RKO (cell line): ENCODE data around the gene IAPP.
"Not testable (repeated sequence)": the region's sequence is repeated elsewhere in the genome, so short reads cannot be mapped to it uniquely, and the experiment has no call there.

Experiments
- DNase-seq: peaks from one replicate; pipeline ENCODE4 v3.0.0-alpha.2; 2016; ENCODE audit warnings: low spot score

Gene IAPP

GRCh38 chr12:21372602-21373001, at the start of gene IAPP:
Gene IAPP (plus strand): TSS chr12:21372902. CDS start chr12:21373352, 450 bp downstream.
- no peak for DNase-seq

- DNase-seq = no peak
Measured at GRCh38 chr12:21323736-21324135, 49.0 kb upstream of the IAPP start.

GRCh38 chr12:21324551-21324950, 48.2 kb upstream of the IAPP start:
- DNase-seq = no peak

- DNase-seq = no peak
Measured at GRCh38 chr12:21328578-21328977, 44.1 kb upstream of the IAPP start.

- peak; percentile 34 for DNase-seq
Measured at GRCh38 chr12:21330682-21331253, 41.9 kb upstream of the IAPP start.

- no peak for DNase-seq
Measured at GRCh38 chr12:21334771-21335325, 37.9 kb upstream of the IAPP start, which contains the start of gene SLCO1A2. Gene SLCO1A2 (minus strand): TSS chr12:21334917. CDS start chr12:21334647, 270 bp downstream.

GRCh38 chr12:21336656-21337055, 36.0 kb upstream of the IAPP start:
- no peak for DNase-seq

- DNase-seq = no peak
Measured at GRCh38 chr12:21337453-21337852, 35.2 kb upstream of the IAPP start.

GRCh38 chr12:21337959-21338744, 34.5 kb upstream of the IAPP start:
- DNase-seq = no peak

- no peak for DNase-seq
Measured at GRCh38 chr12:21339921-21340320, 32.8 kb upstream of the IAPP start.

- DNase-seq = no peak
Measured at GRCh38 chr12:21340403-21340802, 32.3 kb upstream of the IAPP start.

GRCh38 chr12:21341769-21342168, 30.9 kb upstream of the IAPP start:
- DNase-seq = no peak

- DNase-seq = no peak
Measured at GRCh38 chr12:21343636-21344035, 29.1 kb upstream of the IAPP start.

- DNase-seq = no peak
Measured at GRCh38 chr12:21346542-21347205, 26.0 kb upstream of the IAPP start.

GRCh38 chr12:21350975-21351374, 21.7 kb upstream of the IAPP start:
- DNase-seq = no peak

GRCh38 chr12:21353487-21353886, 19.2 kb upstream of the IAPP start:
- no peak for DNase-seq

- DNase-seq = no peak
Measured at GRCh38 chr12:21353948-21354347, 18.8 kb upstream of the IAPP start.

GRCh38 chr12:21354641-21355040, 18.1 kb upstream of the IAPP start:
- peak; percentile 15 for DNase-seq

GRCh38 chr12:21360632-21361031, 12.1 kb upstream of the IAPP start:
- DNase-seq = not testable (repeated sequence)

- no peak for DNase-seq
Measured at GRCh38 chr12:21369141-21369980, 3.3 kb upstream of the IAPP start.

- DNase-seq = no peak
Measured at GRCh38 chr12:21370845-21371449, 1.8 kb upstream of the IAPP start.
